Measurements from ENCODE around the gene GPR26. TPM values are rescaled to one million over a fixed set of nuclear protein-coding genes. Genes with fewer than 3 reads are reported as not detected.

GPR26 gene
- total and polyA plus RNA-seq, 2 donors = 0.02 to 0.09 TPM

- no peak overlapping the region for H3K27ac ChIP-seq (ENCODE audit: low read depth in 1 of 2, low read length in 1 of 2)
- no peak for DNase-seq (ENCODE audit: low read depth in 6 of 9, low spot score in 9 of 9)
- H3K4me3 ChIP-seq (ENCODE audit: low read length in 2 of 2) = no peak overlapping the region
- H3K9me3 ChIP-seq (ENCODE audit: control insufficient read depth in 2 of 2, insufficient read depth in 1 of 2, low read length in 1 of 2) = no peaks in the 10 kb centered on the region
- no peaks in the 10 kb centered on the region for H3K4me1 ChIP-seq (ENCODE audit: control insufficient read depth in 2 of 2, insufficient read depth in 2 of 2, low read length in 2 of 2)
- 59% methylated on average over 4 of the region's 4 CpGs for WGBS
- no peaks in the 10 kb centered on the region for H3K27me3 ChIP-seq (ENCODE audit: control insufficient read depth in 2 of 2, insufficient read depth in 1 of 2, low read length in 1 of 2)
- H3K36me3 ChIP-seq (ENCODE audit: control insufficient read depth in 2 of 2, insufficient read depth in 2 of 2, low read length in 1 of 2) = no peaks in the 10 kb centered on the region
These were observed 23.9 kb upstream of the GPR26 start for GRCh38 chr10:123642293-123642692.

- H3K27me3 ChIP-seq (ENCODE audit: control insufficient read depth in 2 of 2, insufficient read depth in 1 of 2, low read length in 1 of 2) = no peaks in the 10 kb centered on the region
- H3K36me3 ChIP-seq (ENCODE audit: control insufficient read depth in 2 of 2, insufficient read depth in 2 of 2, low read length in 1 of 2) = no peaks in the 10 kb centered on the region
- WGBS = 65% methylated on average over 8 of the region's 8 CpGs
- H3K4me1 ChIP-seq (ENCODE audit: control insufficient read depth in 2 of 2, insufficient read depth in 2 of 2, low read length in 2 of 2) = no peaks in the 10 kb centered on the region
- DNase-seq (ENCODE audit: low read depth in 6 of 9, low spot score in 9 of 9) = no peak
- H3K9me3 ChIP-seq (ENCODE audit: control insufficient read depth in 2 of 2, insufficient read depth in 1 of 2, low read length in 1 of 2) = no peaks in the 10 kb centered on the region
- H3K4me3 ChIP-seq (ENCODE audit: low read length in 2 of 2) = no peak overlapping the region
- H3K27ac ChIP-seq (ENCODE audit: low read depth in 1 of 2, low read length in 1 of 2) = no peak overlapping the region
These were observed 23.5 kb upstream of the GPR26 start for GRCh38 chr10:123642697-123643096.

DNA sequence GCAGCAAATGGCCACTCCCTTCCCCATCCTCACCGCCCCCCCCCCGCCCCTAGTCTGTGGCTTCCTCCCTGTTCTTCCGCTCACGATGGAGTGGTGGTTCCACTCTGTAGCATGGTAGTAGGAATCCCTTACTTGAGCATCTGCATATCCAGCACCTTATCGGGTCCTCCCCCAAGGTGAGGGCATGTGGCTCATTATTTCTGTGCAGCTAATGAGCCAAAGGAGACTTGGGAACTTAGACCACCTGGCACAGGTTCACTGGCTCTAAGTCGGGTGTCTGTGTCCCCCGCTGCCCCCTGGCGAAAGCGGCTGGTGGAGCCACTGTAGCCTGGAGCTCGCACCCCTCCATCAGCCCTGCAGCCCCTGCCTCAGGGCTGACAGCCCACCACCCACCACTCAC is 22.8 kb upstream of the GPR26 start:
- DNase-seq (ENCODE audit: low read depth in 6 of 9, low spot score in 9 of 9) = no peak
- Histone ChIP-seq H3K9me3 (ENCODE audit: control insufficient read depth in 2 of 2, insufficient read depth in 1 of 2, low read length in 1 of 2) (no peaks in the 10 kb centered on the region), H3K27me3 (ENCODE audit: control insufficient read depth in 2 of 2, insufficient read depth in 1 of 2, low read length in 1 of 2) (no peaks in the 10 kb centered on the region), H3K4me3 (ENCODE audit: low read length in 2 of 2) (no peak overlapping the region), H3K4me1 (ENCODE audit: control insufficient read depth in 2 of 2, insufficient read depth in 2 of 2, low read length in 2 of 2) (no peaks in the 10 kb centered on the region), H3K27ac (ENCODE audit: low read depth in 1 of 2, low read length in 1 of 2) (no peak overlapping the region), H3K36me3 (ENCODE audit: control insufficient read depth in 2 of 2, insufficient read depth in 2 of 2, low read length in 1 of 2) (no peaks in the 10 kb centered on the region)
- WGBS = 66% methylated on average over 10 of the region's 10 CpGs

DNA sequence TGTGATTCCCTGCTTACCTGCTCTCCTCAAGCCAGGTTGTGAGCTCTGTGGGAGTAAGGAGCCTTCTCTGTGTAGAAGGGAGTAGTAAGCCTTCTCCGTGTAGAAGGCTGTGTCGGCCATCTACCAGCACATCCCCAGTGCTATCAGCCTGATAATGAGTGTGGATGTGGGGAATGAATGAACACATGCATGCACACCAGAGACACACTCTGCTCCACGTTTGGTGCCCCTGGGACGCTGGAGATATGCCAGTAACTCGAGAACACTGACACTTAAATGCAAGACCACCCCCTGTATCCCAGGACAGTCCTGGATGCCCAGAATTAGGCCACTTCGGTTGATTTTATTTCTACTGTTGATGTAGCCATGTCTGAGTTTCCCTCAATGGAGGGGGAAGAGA is 21.1 kb upstream of the GPR26 start:
- no peak overlapping the region for H3K4me3 ChIP-seq (ENCODE audit: low read length in 2 of 2)
- no peaks in the 10 kb centered on the region for H3K36me3 ChIP-seq (ENCODE audit: control insufficient read depth in 2 of 2, insufficient read depth in 2 of 2, low read length in 1 of 2)
- no peak for DNase-seq (ENCODE audit: low read depth in 6 of 9, low spot score in 9 of 9)
- H3K4me1 ChIP-seq (ENCODE audit: control insufficient read depth in 2 of 2, insufficient read depth in 2 of 2, low read length in 2 of 2) = no peaks in the 10 kb centered on the region
- no peak overlapping the region for H3K27ac ChIP-seq (ENCODE audit: low read depth in 1 of 2, low read length in 1 of 2)
- 82% methylated on average over 6 of the region's 6 CpGs for WGBS
- no peaks in the 10 kb centered on the region for H3K27me3 ChIP-seq (ENCODE audit: control insufficient read depth in 2 of 2, insufficient read depth in 1 of 2, low read length in 1 of 2)
- no peaks in the 10 kb centered on the region for H3K9me3 ChIP-seq (ENCODE audit: control insufficient read depth in 2 of 2, insufficient read depth in 1 of 2, low read length in 1 of 2)

DNA sequence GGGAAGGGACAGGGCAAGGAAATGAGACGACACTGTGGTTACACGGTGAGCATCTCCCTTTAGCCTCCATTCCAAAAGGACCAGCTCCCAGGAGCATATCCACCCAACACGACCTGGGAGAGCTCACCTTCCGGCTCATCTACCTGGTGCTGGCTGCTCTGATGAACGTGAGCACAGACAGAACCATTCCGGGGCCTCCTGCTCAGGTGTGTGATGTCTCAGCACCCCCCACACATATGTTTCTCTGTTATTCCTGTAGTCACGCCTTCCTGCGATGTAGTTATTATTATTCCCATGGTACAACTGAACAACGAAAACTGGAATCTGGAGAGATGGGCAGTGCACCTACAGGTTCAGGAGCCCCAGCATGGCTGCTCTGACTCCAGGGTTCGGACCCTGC is 20.5 kb upstream of the GPR26 start:
- Histone ChIP-seq H3K4me1 (ENCODE audit: control insufficient read depth in 2 of 2, insufficient read depth in 2 of 2, low read length in 2 of 2) (no peaks in the 10 kb centered on the region), H3K9me3 (ENCODE audit: control insufficient read depth in 2 of 2, insufficient read depth in 1 of 2, low read length in 1 of 2) (no peaks in the 10 kb centered on the region), H3K27ac (ENCODE audit: low read depth in 1 of 2, low read length in 1 of 2) (no peak overlapping the region), H3K36me3 (ENCODE audit: control insufficient read depth in 2 of 2, insufficient read depth in 2 of 2, low read length in 1 of 2) (no peaks in the 10 kb centered on the region), H3K4me3 (ENCODE audit: low read length in 2 of 2) (no peak overlapping the region), H3K27me3 (ENCODE audit: control insufficient read depth in 2 of 2, insufficient read depth in 1 of 2, low read length in 1 of 2) (no peaks in the 10 kb centered on the region)
- DNase-seq (ENCODE audit: low read depth in 6 of 9, low spot score in 9 of 9) = no peak
- 87% methylated on average over 10 of the region's 10 CpGs for WGBS

DNA sequence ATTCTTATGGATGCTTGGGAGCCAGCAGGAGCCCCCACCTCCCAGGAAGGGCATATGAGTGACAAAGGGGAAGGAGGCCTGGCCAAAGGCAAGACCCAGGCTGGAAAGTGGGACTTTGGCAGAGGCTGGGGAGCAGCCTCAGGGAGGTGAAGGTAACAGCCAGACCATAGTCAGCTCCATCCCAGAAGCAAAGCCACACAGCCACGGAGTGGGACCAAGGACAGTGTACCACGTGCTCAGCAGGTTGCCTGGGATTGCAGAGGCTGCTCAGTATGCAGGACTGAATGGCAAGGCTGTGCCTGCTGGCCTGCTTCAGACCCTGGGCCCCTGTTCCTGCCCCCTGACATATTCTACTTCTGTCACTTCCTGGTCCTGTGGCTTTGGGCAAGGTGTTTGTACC is 17.6 kb upstream of the GPR26 start:
- Histone ChIP-seq H3K27me3 (ENCODE audit: control insufficient read depth in 2 of 2, insufficient read depth in 1 of 2, low read length in 1 of 2) (no peaks in the 10 kb centered on the region), H3K4me3 (ENCODE audit: low read length in 2 of 2) (no peak overlapping the region), H3K27ac (ENCODE audit: low read depth in 1 of 2, low read length in 1 of 2) (no peak overlapping the region), H3K4me1 (ENCODE audit: control insufficient read depth in 2 of 2, insufficient read depth in 2 of 2, low read length in 2 of 2) (no peaks in the 10 kb centered on the region), H3K36me3 (ENCODE audit: control insufficient read depth in 2 of 2, insufficient read depth in 2 of 2, low read length in 1 of 2) (no peaks in the 10 kb centered on the region), H3K9me3 (ENCODE audit: control insufficient read depth in 2 of 2, insufficient read depth in 1 of 2, low read length in 1 of 2) (no peaks in the 10 kb centered on the region)
- DNase-seq (ENCODE audit: low read depth in 6 of 9, low spot score in 9 of 9) = no peak
- 59% methylated on average over 2 of the region's 2 CpGs for WGBS

- Histone ChIP-seq H3K9me3 (ENCODE audit: control insufficient read depth in 2 of 2, insufficient read depth in 1 of 2, low read length in 1 of 2) (no peaks in the 10 kb centered on the region), H3K4me1 (ENCODE audit: control insufficient read depth in 2 of 2, insufficient read depth in 2 of 2, low read length in 2 of 2) (no peaks in the 10 kb centered on the region), H3K27ac (ENCODE audit: low read depth in 1 of 2, low read length in 1 of 2) (no peak overlapping the region), H3K27me3 (ENCODE audit: control insufficient read depth in 2 of 2, insufficient read depth in 1 of 2, low read length in 1 of 2) (no peaks in the 10 kb centered on the region), H3K4me3 (ENCODE audit: low read length in 2 of 2) (no peak overlapping the region), H3K36me3 (ENCODE audit: control insufficient read depth in 2 of 2, insufficient read depth in 2 of 2, low read length in 1 of 2) (no peaks in the 10 kb centered on the region)
- no peak for DNase-seq (ENCODE audit: low read depth in 6 of 9, low spot score in 9 of 9)
- WGBS = 73% methylated on average over 4 of the region's 4 CpGs
These were observed 16.5 kb upstream of the GPR26 start for GRCh38 chr10:123649676-123650075.

GRCh38 chr10:123651421-123652047 is 14.6 kb upstream of the GPR26 start:
- WGBS = 89% methylated on average over 6 of the region's 6 CpGs
- no peaks in the 10 kb centered on the region for H3K36me3 ChIP-seq (ENCODE audit: control insufficient read depth in 2 of 2, insufficient read depth in 2 of 2, low read length in 1 of 2)
- no peak overlapping the region for H3K4me3 ChIP-seq (ENCODE audit: low read length in 2 of 2)
- DNase-seq (ENCODE audit: low read depth in 6 of 9, low spot score in 9 of 9) = no peak
- H3K27me3 ChIP-seq (ENCODE audit: control insufficient read depth in 2 of 2, insufficient read depth in 1 of 2, low read length in 1 of 2) = no peaks in the 10 kb centered on the region
- H3K4me1 ChIP-seq (ENCODE audit: control insufficient read depth in 2 of 2, insufficient read depth in 2 of 2, low read length in 2 of 2) = no peaks in the 10 kb centered on the region
- H3K27ac ChIP-seq (ENCODE audit: low read depth in 1 of 2, low read length in 1 of 2) = no peak overlapping the region
- H3K9me3 ChIP-seq (ENCODE audit: control insufficient read depth in 2 of 2, insufficient read depth in 1 of 2, low read length in 1 of 2) = no peaks in the 10 kb centered on the region

DNA sequence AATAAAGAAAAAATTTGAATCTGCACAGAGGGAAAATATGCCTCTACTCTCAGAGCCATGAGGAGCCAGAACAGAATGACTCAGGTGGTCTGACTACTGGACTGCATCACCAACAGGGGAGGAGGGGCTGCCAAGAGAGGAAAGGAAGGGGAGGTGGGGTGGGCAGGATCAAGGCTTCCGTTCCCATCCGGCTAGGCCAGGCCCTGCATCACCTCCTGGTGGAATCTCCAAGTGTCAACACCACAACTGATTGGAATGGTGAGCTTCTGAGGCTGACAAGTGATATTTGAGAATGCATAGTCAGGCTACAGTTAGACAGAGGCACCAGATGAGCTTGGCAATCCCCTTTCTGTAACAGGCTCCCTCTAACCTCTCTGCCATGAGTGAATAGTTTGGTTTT is 10.4 kb upstream of the GPR26 start:
- Histone ChIP-seq H3K27ac (ENCODE audit: low read depth in 1 of 2, low read length in 1 of 2) (no peak overlapping the region), H3K4me1 (ENCODE audit: control insufficient read depth in 2 of 2, insufficient read depth in 2 of 2, low read length in 2 of 2) (no peaks in the 10 kb centered on the region), H3K9me3 (ENCODE audit: control insufficient read depth in 2 of 2, insufficient read depth in 1 of 2, low read length in 1 of 2) (no peaks in the 10 kb centered on the region), H3K36me3 (ENCODE audit: control insufficient read depth in 2 of 2, insufficient read depth in 2 of 2, low read length in 1 of 2) (no peaks in the 10 kb centered on the region), H3K4me3 (ENCODE audit: low read length in 2 of 2) (no peak overlapping the region), H3K27me3 (ENCODE audit: control insufficient read depth in 2 of 2, insufficient read depth in 1 of 2, low read length in 1 of 2) (no peaks in the 10 kb centered on the region)
- no peak for DNase-seq (ENCODE audit: low read depth in 6 of 9, low spot score in 9 of 9)
- 18% methylated on average over 2 of the region's 2 CpGs for WGBS

GRCh38 chr10:123663522-123663921 is 2.6 kb upstream of the GPR26 start:
- DNase-seq (ENCODE audit: low read depth in 6 of 9, low spot score in 9 of 9) = no peak
- 33% methylated on average over 3 of the region's 3 CpGs for WGBS
- Histone ChIP-seq H3K9me3 (ENCODE audit: control insufficient read depth in 2 of 2, insufficient read depth in 1 of 2, low read length in 1 of 2) (no peaks in the 10 kb centered on the region), H3K4me3 (ENCODE audit: low read length in 2 of 2) (no peak overlapping the region), H3K27ac (ENCODE audit: low read depth in 1 of 2, low read length in 1 of 2) (no peak overlapping the region), H3K27me3 (ENCODE audit: control insufficient read depth in 2 of 2, insufficient read depth in 1 of 2, low read length in 1 of 2) (peaks cover 19 to 35% of the 10 kb centered on the region in 2 donors), H3K4me1 (ENCODE audit: control insufficient read depth in 2 of 2, insufficient read depth in 2 of 2, low read length in 2 of 2) (no peaks in the 10 kb centered on the region), H3K36me3 (ENCODE audit: control insufficient read depth in 2 of 2, insufficient read depth in 2 of 2, low read length in 1 of 2) (no peaks in the 10 kb centered on the region)
